NCI-H1436 (cell line): ENCODE measurements around the gene TIE1.

Source experiments
- DNase-seq: peaks from one replicate; lab custom pipeline; 2025; lab: John Stamatoyannopoulos, UW

Gene TIE1

GRCh38 chr1:43338001-43338400 is 37.2 kb downstream of the TIE1 start:
- DNase-seq = no peak

- no peak for DNase-seq
These were observed 38.9 kb downstream of the TIE1 start for GRCh38 chr1:43339584-43340232.

DNA sequence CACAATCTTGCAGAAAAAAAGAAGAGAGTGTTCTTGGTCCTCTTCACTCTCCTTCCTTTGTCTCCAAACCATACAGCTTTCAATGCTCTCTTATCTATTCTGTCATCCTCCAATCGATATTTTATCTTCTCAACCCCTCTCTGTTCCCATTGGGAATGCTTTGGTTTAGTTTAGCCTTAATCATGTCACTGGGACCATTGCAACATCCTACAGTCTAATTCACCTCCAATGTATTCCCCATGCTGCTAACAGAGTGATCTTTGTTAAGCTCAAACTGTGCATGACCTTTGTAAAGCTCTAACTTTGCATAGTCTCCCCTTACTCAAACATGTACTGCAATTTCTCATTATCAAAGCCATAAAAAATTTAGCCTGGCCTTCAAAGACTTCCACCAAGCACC is 39.8 kb downstream of the TIE1 start:
- DNase-seq = no peak

GRCh38 chr1:43344267-43344850 is 43.6 kb downstream of the TIE1 start:
- DNase-seq = no peak

DNA sequence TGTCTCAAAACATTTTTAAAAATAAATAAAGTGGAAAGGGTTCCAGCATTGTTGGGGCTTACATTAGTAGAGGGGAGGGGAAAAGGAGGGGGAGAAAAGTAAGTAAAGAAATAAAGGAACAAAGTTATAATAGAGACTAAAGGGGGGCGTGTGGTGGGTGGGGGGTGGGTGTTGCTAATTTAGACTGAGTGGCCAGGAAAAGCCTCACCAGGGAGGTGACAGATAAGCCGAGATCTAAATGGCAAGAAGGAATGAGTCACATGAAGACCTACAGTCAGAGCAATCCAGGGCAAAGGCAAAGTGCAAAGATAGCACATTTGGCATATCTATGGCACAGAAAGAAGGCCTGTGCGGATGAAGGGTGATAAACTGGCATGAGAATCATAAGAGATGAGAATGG is 44.3 kb downstream of the TIE1 start:
- DNase-seq = no peak

- no peak for DNase-seq
These were observed 45.9 kb downstream of the TIE1 start for GRCh38 chr1:43346636-43347035.

DNA sequence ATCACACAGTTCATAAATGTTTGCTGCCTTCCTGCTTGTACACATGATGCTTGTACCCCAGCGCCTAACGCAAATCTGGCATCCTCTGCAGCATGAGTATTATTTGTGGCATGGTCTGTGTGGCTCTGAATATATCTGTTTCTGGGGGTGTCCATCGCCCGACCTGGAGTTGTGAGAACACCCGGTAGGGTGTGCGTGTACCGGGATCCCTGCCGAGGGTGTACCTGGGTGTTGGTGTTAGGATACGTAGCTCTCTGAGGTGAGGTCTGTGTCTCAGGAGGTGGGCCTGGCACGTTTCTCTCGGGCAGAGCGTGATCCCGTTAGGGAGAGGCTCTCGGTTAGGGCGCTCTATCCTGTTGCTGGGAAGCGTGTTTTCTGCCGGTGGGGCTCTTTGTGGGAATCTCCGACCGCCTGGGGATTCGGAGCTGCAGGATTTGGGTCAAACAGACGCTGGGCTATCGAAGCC is 47.6 kb downstream of the TIE1 start:
- peak; percentile 50 for DNase-seq

- peak; percentile 93 for DNase-seq
These were observed 48.2 kb downstream of the TIE1 start for GRCh38 chr1:43348809-43349593.

DNA sequence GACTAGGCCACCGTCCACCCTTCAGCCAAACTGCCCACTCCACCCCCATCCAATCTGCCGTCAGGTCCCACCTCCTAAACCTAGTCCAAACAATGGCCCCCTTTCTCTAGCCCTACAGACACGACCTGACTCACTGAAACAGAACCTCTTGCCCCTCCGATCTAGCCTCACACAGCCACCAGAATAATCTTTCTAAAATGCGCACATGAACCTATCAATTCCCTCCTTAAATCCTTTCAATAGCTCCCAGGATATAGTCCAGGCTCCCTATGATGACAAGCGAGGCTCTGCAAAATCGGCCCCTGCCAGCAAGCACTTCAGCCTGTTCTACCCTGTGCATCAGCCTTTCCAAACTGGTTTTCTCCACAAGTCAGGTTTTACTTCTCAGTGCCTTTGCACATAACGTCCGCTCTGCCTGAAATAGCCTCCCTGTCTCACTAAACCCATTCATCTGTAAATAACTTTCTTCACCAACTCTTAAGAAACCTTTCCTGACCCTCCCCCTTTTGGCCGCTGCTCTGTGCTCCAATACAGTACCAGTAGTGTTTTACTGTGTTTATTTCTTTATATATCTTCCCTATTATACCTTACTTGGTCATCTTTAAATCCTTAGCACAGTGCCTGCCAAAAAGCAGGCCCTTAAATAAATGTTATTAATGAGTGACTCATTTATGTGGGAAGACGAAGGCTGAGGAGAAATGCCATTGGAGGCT is 49.0 kb downstream of the TIE1 start:
- no peak for DNase-seq

- no peak for DNase-seq
These were observed 50.2 kb downstream of the TIE1 start for GRCh38 chr1:43350976-43351375.

DNA sequence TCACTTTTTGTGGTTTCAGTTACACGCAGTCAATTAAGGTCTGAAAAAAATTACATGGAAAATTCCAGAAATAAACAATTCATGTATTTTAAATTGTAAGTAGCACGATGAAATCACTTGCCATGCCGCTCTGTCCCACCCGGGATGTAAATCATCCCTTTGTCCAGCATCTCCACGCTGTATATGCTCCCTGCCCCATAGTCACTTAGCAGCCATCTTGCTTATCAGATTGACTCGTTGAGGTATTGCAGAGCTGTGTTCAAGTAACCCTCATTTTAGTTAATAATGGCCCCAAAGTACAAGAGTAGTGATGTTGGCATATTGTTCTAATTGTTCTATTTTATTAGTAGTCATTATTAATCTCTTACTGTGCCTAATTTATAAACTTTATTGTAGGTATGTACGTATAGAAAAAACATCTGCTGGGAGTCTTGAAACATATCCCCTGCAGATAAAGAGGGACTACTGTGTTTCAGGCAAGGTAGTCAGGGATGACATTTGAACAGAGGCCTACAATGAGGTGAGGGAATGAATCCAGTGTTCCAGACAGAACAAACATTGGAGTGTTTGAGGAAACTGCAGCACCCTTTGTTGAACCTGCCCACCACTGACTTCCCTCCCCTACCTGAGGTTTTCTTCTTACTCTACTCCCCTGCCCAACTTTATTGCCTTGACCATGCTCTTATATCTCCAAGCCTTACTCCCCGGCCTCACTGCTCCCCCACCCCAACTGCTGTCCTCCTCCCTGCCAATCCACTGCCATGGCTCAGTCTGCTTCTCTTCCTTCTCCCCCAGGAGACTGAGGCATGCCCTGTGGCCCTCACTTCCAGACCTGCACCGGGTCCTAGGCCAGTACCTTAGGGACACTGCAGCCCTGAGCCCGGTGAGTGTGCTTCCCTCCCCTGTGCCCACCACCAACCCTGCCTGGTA is 50.9 kb downstream of the TIE1 start:
- DNase-seq = no peak

DNA sequence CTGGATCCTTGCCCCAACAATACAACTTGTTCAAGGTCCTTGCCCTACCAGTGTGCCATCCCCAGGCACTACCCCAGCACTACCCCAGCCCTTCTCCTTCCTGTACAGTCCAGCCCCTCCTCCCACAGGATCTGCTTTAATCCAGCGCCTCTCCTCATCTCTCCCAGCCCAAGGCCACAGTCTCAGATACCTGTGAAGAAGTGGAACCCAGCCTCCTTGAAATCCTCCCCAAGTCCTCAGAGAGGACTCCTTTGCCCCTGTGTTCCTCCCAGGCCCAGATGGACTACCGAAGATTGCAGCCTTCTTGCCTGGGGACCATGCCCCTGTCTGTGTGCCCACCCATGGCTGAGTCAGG is 51.5 kb downstream of the TIE1 start:
- no peak for DNase-seq

GRCh38 chr1:43352881-43353280 is 52.1 kb downstream of the TIE1 start:
- DNase-seq = no peak

- DNase-seq = no peak
These were observed 53.7 kb downstream of the TIE1 start for GRCh38 chr1:43354471-43354870.

- no peak for DNase-seq
These were observed 54.2 kb downstream of the TIE1 start for GRCh38 chr1:43354936-43355335.

GRCh38 chr1:43357251-43357650 is 56.5 kb downstream of the TIE1 start:
- no peak for DNase-seq

GRCh38 chr1:43358121-43358745 is 57.5 kb downstream of the TIE1 start:
- DNase-seq = peak; percentile 36

DNA sequence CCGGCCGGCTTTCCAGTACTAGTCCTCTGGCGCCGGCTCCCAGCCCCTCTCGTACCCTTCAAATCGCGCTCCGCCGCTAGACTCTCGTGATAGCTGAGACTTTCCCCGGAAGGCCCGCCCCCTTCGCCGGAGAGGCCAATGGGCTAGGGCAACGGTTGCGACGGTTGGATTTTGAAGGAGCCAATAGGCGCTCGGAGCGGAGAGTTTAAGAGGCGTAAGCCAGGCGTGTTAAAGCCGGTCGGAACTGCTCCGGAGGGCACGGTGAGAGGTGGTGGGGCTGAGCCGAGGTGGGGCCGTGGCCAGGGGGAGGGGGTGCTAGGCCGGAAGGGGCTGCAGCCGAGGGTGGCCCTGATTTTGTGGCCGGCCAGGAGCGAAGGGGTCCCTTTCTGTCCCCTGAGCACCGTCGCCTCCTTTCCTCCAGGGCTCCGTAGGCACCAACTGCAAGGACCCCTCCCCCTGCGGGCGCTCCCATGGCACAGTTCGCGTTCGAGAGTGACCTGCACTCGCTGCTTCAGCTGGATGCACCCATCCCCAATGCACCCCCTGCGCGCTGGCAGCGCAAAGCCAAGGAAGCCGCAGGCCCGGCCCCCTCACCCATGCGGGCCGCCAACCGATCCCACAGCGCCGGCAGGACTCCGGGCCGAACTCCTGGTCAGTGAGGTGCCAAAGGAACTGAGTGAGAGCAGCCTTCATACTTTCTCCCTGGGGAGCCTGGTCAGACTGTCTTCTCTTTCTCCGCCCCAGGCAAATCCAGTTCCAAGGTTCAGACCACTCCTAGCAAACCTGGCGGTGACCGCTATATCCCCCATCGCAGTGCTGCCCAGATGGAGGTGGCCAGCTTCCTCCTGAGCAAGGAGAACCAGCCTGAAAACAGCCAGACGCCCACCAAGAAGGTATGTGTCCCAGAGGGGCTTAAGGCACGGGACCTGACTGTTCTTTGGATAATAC is 58.2 kb downstream of the TIE1 start, which contains the start of gene CDC20:
CDC20 (plus strand) TSS at position 236 of the 948 bp plus-strand sequence; CDS start at position 471, 235 bp downstream.
- peak; percentile 98 for DNase-seq

DNA sequence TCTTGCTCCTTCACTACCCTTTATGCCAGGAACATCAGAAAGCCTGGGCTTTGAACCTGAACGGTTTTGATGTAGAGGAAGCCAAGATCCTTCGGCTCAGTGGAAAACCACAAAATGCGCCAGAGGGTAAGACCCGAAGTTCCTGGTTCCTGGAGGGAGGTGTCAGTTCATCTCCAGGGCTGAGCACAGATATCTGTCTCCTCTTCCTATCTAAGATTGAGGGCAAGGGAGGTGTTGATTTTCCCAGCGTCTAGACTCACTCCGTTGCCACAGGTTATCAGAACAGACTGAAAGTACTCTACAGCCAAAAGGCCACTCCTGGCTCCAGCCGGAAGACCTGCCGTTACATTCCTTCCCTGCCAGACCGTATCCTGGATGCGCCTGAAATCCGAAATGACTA is 58.9 kb downstream of the TIE1 start:
- DNase-seq = no peak

GRCh38 chr1:43360616-43361015 is 59.8 kb downstream of the TIE1 start:
- DNase-seq = no peak
